Activated CD4-positive, alpha-beta T cell treated with anti-CD3 and anti-CD28 coated beads, Interleukin-2, amount 50 U/mL, for 48 hours (primary cell): ENCODE measurements around the gene LYRM7.

Experiments used
- DNase-seq, 2 experiments: peaks; one replicate each; pipeline ENCODE4 v3.0.0-alpha.2; 2020

LYRM7 gene

GRCh38 chr5:131221888-131222287 lies 51.1 kb downstream of the LYRM7 start:
- no peak for DNase-seq

- DNase-seq: no peak
Measured at GRCh38 chr5:131222731-131223130, 52.0 kb downstream of the LYRM7 start.

- DNase-seq: no peak
Measured at GRCh38 chr5:131223751-131224386, 53.1 kb downstream of the LYRM7 start.

GRCh38 chr5:131224387-131225201 lies 53.9 kb downstream of the LYRM7 start:
- no peak for DNase-seq

- DNase-seq: no peak
Measured at GRCh38 chr5:131225282-131225974, 54.7 kb downstream of the LYRM7 start.

- DNase-seq: no peak
Measured at GRCh38 chr5:131226899-131227298, 56.2 kb downstream of the LYRM7 start.

GRCh38 chr5:131228646-131229045 lies 57.9 kb downstream of the LYRM7 start:
- no peak for DNase-seq

GRCh38 chr5:131229623-131230022 lies 58.9 kb downstream of the LYRM7 start:
- DNase-seq: no peak

GRCh38 chr5:131230406-131230805 lies 59.7 kb downstream of the LYRM7 start:
- no peak for DNase-seq

GRCh38 chr5:131239686-131240085 lies 68.9 kb downstream of the LYRM7 start:
- DNase-seq: no peak

- peak in 1 of 2 experiments; percentile 16 for DNase-seq
Measured at GRCh38 chr5:131242728-131243255, 72.0 kb downstream of the LYRM7 start.

- DNase-seq: no peak
Measured at GRCh38 chr5:131245312-131245711, 74.6 kb downstream of the LYRM7 start.

- no peak for DNase-seq
Measured at GRCh38 chr5:131245948-131246347, 75.2 kb downstream of the LYRM7 start.

- no peak for DNase-seq
Measured at GRCh38 chr5:131246504-131246903, 75.8 kb downstream of the LYRM7 start.

- DNase-seq: no peak
Measured at GRCh38 chr5:131250751-131251475, 80.2 kb downstream of the LYRM7 start.

- peak; percentile 69 to 79 for DNase-seq
Measured at GRCh38 chr5:131252824-131253171, 82.1 kb downstream of the LYRM7 start.

- DNase-seq: peak in 1 of 2 experiments; percentile 44
Measured at GRCh38 chr5:131254025-131254424, 83.3 kb downstream of the LYRM7 start.

GRCh38 chr5:131254741-131255140 lies 84.0 kb downstream of the LYRM7 start:
- no peak for DNase-seq
